GM18502 (cell line): ENCODE data around the gene KIF1B.
A peak's percentile ranks its signal among the peaks of the same experiment; 100 is the strongest.
"Not testable (repeated sequence)": the region's sequence is repeated elsewhere in the genome, so short reads cannot be mapped to it uniquely, and the experiment has no call there.

Experiments
- ATAC-seq: cut with Tn5 transposase; IDR thresholded peaks from one replicate; pipeline ENCODE4 v1.9.1; 2021; ENCODE audit warnings: mild to moderate bottlenecking; ENCODE audit not compliant: unreplicated experiment, poor library complexity

The KIF1B gene

DNA sequence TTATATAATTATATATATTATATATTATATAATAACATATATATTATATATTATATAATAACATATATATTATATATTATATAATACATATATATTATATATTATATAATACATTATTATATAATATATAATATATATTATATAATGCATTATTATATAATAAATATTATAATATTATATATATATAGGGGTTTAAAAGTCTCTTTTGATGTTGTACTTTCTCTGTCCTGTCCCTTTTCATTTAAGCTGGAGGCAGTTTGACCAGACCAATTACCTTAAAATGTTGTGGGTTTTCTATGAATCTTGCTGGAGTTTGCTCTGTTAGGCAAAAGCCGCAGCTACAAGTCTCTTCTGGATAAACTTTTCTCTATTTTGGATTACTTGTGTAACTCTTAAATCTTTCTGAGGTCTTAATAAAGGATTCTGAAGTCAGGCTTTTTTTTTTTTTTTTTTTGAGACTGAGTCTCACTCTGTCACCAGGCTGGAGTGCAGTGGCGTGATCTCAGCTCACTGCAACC is 22.2 kb upstream of the KIF1B start:
- no peak for ATAC-seq

DNA sequence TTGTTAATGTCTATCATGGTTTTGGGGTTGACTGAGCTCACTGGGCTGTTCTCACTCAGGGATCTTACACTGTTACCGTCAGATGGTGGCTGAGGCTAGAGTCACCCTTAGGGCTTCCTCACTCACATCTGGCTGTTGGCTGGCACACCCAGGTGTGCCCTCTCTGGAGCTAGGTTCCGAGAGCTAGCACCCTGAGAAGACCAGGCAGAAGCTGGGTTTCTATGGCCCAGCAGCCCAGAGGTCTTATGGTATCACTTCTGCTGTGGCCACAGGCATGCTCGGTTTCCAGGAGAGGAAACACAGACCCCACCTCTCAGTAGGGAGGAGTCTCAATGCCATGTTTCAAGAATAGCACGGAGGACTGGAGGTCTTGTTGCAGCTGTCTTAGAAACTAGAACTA is 20.7 kb upstream of the KIF1B start:
- ATAC-seq, result peak; percentile 53

DNA sequence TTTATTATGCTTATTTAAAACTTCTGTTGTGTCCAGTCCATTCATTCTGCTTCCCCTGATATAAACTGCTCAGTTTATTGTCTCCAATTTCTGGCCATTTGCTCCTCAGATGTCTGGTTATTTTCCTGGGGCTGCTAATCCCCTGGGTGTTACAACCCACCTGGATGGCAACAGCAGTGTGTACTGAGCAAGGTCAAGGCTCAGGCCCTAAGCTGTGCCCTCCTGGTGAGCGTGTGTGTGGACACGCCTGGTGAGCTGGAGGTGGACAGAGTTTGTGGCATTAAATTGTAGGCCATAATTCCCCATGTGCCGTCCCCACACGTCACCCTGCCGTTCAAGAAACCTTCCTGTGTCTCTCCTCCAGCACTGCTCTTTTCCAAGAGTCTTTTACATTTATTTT is 18.1 kb upstream of the KIF1B start:
- ATAC-seq, result no peak

DNA sequence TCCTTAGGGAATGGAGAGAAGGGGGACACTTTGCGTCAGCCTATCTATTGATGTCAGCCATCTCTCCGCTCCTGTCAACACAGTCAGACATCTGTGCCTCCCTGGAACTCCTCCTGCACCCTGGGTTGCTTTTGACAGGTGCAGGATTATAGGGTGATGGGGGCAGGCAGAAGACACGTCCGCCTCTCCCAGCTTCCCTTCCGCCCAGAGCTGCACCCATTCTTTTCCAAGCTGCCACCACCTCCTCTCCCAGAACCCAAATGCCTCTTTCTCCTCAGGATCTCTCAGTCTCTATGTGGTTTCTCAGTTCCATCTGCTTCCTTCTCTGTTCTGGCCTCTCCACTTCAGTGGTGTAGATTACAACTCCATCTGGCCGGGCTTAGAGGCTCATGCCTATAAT is 17.1 kb upstream of the KIF1B start:
- no peak for ATAC-seq

DNA sequence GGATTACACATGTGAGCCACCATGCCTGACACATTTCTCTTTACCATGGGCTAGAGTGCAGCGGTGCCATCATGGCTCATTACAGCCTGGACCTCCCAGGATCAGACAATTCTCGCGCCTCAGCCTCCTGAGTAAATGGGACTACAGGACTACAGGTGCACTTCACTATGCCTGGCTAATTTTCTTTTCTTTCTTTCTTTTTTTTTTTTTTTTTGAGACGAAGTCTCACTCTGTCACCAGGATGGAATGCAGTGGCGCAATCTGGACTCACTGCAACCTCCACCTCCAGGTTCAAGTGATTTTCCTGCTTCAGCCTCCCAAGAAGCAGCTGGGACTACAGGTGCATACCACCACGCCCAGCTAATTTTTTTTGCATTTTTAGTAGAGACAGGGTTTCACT is 14.8 kb upstream of the KIF1B start:
- ATAC-seq, result no peak

DNA sequence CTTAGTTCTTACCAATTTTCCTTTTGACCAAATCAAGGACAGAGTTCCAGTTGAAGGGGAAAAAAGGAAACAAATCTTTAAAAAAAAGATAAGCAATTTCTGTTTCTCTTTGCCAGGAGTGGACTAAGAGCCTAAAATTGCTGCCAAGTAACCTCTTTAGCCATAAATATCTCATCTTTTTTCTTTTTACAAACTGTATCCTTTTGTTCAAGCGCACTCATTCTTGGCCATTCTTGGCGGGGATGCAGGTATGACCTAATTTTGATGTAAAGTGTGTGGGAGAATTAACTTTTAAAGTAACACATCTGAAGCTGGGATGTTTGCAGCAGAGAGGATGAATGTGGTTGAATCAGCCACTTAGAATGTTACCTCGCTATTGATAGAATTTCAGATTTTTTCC is 13.4 kb upstream of the KIF1B start:
- no peak for ATAC-seq

DNA sequence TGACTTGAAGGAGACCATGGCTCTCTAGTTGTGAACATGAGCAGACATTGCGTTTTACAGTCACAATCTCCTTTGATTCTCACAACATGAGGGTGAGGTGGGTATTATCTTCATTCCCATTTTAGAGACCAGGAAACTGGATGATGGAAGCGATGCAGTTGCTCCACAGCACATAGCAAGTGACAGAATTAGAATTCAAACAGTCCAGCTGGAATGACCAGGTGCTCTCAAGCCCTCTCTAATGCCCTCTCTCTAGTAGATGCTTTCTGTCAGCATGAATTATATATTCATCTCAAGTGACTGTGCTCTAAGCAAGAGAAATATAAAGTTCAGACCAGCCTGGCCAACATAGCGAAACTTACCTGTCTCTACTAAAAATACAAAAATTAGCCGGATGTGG is 9.8 kb upstream of the KIF1B start:
- no peak for ATAC-seq

DNA sequence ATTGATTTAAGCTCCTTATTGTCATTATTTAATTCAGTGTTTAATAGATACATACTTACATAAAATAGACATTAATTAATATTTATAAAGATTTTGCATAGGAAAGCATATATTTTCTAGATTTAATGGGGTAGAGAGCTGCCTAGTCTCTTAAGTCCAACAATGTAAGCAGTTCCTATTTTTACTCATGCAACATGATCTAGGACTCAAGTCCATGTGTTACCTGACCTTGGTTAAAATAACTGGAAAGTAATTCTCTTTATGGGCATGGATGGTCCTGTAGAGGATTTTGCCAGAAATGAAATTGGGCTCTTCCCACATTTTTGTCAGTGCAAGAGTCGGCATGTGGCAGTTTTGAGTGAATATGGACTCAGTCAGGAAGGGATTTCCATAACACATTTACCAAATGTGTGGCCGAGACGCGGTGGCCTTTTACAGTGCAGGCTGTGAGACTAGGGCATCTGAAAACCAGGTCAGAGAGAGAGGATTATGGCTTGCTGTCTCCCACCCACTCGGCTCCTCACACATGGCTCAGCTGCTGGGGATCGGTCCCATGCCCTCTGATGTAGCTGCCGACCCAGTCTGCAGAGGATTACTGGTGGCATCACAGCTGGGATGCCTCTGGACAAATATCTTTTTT is 6.2 kb upstream of the KIF1B start:
- ATAC-seq, result no peak

DNA sequence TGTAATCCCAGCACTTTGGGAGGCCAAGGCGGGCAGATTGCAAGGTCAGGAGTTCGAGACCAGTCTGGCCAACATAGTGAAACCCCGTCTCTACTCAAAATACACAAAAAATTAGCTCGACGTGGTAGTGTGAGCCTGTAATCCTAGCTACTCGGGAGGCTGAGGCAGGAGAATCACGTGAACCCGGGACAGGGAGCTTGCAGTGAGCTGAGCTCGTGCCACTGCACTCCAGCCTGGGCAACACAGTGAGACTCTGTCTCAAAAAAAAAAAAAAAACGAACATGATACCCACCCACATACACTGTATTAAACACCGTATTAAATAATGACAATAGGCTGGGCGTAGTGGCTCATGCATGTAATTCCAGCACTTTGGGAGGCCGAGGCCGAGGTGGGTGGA is 5.2 kb upstream of the KIF1B start:
- not testable (repeated sequence) for ATAC-seq

DNA sequence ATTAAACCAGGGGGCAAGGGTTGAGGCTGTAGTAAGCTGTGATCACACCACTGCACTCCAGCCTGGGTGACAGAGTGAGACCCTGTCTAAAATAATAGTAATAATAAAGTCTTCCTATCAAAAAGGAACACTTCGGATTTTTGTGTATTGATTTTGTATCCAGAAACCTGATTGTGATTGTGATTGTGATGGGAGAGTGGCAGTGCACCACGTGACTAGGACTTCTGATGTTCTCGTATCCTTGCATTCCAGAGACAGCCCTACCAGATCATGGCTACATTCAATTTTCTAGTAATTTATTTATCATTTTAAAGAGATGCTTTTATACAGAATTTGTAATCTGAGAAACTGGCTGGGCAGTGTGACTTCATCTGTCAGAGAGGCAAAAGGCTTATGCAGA is 2.6 kb upstream of the KIF1B start:
- ATAC-seq, result no peak

DNA sequence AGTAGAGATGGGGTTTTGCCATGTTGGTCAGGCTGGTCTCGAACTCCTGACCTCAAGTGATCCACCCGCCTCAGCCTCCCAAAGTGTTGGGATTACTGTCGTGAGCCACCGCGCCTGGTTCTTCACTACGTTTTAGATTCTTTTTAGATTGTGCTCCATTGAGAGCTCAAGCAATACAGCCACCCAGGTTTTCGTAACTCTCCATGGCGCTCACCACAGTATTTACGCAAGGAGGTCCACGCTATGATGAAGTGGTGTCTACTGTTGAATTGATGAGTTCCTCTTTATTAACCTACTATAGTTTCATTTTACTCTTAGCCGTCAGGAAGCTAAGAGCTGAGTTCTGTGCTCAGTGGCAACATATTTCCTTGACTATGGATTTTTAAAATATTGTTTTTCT is 1.8 kb upstream of the KIF1B start:
- ATAC-seq, result no peak

DNA sequence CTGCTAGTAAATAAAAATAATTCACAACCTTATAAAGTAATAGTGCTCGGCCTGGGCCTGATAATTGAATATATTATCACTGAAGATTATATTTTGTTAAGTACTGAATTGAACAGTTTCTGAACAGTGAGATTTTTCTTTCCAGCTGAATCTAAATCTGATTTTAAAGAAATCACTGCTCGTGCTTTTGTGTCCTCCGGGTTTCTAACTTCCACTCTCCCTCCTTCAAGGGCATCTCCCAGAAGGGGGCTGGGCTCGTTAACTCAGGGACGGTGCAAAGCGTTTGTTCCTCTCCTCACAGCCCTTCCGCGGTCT is 823 bp upstream of the KIF1B start:
- ATAC-seq, result no peak

DNA sequence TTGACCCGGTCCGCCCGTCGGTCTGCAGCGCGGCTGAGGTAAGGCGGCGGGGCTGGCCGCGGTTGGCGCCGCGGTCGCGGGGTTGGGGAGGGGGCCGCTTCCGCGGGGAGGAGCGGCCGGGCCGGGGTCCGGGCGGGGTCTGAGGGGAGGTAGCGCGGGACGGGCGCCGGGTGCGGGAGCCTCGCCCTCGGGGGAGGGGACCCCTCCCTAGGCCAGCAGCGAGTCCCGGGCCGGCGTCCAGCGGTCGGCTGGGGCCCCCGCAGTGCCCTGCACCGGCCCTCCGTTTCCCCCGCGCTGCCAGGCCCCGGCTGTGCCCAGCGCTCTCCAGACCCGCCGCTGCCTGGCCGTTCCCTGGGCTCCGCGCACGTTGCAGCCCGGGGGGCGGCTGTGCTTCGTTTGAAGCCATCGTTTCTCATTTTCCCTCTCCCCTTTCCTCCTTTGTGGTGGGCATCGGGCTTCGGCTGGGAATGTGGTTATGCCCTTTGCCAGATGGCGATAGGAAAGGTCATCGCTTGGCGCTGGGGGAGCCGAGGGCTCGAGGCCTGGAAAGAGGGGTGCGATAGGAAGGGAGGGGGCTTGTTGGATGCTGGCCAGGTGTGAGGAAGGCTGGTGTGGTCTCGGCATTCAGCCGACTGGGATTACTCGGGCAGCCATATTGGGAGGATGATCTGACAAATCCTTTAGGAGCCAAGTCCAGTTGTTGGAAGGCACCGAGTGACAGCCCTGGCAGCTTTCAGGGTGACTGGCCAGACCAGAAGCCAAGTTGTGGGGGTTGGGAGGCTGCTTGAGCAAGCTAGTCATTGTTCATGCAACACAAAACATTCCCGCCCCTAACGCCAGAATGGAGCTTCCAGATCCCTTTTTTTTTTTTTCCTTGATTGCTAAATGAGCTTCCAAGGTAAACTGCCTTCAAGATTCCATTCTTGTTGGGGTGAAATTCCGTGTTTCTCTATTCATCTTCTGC is 753 bp downstream of the KIF1B start:
- peak; percentile 15 for ATAC-seq

DNA sequence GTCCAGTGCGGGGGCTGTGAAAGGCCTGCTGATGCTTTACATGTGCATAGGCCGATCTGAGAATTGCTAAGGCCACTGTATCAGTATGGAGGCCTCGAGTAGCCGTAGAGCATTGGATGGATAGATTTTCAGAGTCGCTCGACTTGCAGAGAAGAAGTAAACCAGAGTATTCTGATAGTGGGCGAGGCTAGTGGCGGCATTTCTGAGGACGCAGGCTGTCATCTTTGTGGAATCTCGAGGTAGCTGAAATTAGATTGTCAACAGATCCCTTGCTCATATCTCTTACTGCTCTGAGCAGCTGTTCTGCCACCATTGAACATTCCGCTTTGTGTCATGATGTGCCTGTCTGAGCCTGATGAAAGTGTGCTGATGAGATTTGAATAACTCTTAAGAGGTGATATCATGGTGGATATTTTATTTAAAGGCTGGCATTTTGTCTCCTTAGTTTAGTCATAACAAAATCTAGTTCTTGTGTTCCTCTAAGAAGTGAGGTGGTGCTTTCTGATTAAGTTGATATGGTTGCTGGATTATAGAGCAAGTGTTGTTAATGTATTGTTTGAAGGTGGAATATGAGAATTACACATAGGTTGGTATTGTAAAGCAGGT is 1.5 kb downstream of the KIF1B start:
- ATAC-seq, result no peak

DNA sequence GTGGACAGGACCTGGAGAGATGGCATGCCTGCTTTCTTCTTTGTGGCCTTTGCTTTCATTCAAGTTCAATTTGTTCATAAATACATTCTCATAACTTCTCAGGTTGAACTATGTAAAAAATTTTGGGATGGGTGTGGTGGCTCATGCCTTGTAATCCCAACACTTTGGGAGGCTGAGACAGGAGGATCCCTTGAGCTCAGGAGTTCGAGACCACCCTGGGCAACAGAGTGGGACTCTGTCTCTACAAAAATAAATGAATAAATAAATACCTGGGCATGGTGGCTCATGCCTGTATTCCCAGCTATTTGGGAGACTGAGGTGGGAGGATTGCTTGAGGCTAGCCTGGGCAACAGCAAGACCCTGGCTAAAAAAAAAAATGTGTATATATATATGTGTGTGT is 2.1 kb downstream of the KIF1B start:
- ATAC-seq, result no peak

DNA sequence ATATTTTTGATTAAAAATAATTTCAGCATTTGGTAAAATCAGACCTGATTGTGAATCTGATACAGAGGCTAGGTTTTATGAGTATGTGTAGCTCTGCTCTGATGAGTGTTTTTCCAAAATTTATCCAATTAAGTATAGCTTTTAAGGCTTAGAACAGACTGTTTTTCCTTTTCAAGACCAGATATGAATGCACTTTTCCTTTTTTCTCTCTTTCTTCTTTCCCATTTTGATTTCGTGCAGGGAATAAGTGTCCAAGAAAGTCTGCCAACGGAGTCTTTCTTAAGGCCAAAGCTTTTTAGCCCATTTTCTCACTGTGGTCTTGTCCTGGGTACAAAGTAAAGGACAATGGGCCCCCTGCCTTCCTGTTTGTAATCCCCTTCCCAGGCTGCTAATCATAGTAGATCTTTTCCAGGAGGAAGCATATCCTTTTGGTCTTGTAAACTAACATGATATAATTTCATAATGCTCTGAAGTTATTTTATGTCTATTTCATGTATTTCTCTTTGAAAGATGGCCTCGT is 2.9 kb downstream of the KIF1B start:
- no peak for ATAC-seq

DNA sequence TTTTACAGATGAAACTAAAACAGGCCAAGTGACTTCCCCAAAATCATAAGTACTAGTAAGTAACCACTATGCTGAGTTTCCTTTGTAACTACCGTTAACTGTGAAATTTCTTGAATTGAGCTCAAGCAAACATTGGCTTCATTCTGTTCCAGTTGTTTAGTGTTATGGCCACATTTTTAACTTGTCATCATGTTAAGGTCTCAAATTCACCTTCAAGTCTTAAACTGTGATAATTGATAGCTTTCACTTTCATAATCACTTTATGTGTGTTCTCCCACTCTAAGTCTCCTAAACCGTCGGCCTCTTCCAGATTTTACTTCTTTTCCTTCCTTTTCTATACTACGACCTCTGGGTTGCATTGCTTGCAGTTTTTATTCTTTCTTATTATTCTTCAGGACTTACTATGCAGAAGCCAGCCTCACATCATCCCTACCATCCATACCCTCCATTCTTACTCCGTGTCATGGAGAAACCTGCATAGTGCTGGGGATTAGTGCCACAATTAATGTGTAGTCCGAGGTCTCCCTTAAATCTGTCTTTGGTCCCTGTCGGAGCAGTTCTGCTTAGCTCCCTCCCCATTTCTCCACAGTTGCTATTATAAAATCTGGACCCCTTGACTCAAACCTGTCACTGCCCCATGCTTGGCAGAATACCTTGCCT is 5.8 kb downstream of the KIF1B start:
- ATAC-seq, result no peak

DNA sequence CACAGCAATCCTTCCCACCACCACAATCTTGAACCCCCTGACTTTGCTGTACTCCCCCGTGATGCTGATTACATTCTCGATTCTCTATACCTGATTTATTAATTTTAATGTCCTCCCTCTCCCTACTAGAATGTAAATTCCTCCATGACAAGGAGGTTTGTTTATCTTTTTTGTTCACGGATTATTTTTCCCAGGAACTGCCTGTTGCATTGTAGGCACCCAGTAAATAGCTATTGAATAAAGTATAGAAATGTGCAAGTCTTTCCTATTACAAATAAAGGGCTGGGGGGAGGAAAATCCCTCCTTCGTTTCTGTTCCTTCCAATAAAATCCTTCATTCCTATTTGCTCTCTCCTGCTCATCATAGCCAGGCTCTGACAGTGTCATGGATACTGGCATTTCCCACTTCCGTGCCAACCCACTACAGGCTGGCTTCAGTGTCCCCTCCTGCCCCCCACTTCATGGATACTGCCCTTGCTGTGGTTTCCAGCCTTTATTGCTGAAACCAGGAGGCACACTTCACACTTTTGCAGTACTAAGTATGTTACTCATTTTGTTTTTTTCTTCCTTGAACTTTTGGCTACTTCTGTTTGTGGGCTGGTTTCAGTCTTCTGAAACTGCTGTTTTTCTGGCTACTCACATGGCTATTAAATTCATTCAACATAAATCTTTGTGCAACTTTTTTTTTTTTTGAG is 7.5 kb downstream of the KIF1B start:
- ATAC-seq, result no peak

DNA sequence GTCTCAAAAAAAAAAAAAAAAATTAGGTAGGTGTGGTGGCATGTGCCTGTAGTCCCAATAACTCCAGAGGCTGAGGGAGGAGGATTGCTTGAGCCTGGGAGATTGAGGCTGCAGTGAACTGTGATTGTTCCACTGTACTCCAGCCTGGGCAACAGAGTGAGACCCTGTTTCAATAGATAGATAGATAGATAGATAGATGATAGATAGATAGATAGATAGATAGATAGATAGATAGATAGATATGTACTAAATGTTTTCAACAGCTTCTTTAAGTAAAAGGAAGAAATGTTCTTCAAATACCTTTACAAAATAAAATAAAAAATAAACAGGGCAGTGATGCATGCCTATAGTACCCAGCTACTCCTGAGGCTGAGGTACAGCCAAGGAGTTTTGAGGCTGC is 9.8 kb downstream of the KIF1B start:
- ATAC-seq, result no peak

DNA sequence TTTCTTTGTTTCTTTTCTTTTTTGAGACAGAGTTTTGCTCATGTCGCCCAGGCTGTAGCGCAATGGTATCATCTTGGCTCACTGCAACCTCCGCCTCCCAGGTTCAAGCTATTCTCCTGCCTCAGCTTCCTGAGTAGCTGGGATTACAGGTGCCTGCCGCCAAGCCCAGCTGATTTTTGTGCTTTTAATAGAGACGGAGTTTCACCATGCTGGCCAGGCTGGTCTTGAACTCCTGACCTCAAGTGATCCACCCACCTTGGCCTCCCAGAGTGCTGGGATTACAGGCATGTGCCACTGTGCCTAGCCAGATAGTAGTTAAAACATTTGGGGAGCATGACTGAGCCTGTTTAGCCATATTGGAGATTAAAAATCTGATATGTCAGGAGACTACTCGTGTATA is 10.3 kb downstream of the KIF1B start:
- not testable (repeated sequence) for ATAC-seq
